MM.1S (cell line): ENCODE measurements around the gene PEAK1.

Source experiments
- CTCF ChIP-seq: fragments of 300-600 bp; sonication (generic); IDR thresholded peaks from 2 replicates; pipeline ENCODE4 v1.5.1; 2016; ENCODE audit warnings: antibody characterized with exemption, low read length, mixed read lengths
- EZH2 ChIP-seq: fragments of 300-600 bp; sonication (generic); optimal IDR thresholded peaks from 2 replicates; pipeline ENCODE3; 2017; ENCODE audit warnings: low read depth, mild to moderate bottlenecking, antibody characterized with exemption, low read length, mixed read lengths
- EZH2phosphoT487 ChIP-seq: fragments of 300-600 bp; sonication (generic); IDR thresholded peaks from 2 replicates; pipeline ENCODE4 v1.6.1; 2018; ENCODE audit warnings: antibody characterized with exemption, low read length

GRCh38 chr15:77375133-77375532 is 44.8 kb downstream of the PEAK1 start:
- TF ChIP-seq CTCF = no peak
- no peak for TF ChIP-seq EZH2phosphoT487
- TF ChIP-seq EZH2 = no peak
